HuH-7.5 (cell line): Measurements from ENCODE around the gene PRIM2.
"Not testable (repeated sequence)": the region's sequence is repeated elsewhere in the genome, so short reads cannot be mapped to it uniquely, and the experiment has no call there.

Experiments
- DNase-seq: peaks from one replicate; pipeline ENCODE4 v3.0.0; 2011; ENCODE audit warnings: low spot score

PRIM2 gene

DNA sequence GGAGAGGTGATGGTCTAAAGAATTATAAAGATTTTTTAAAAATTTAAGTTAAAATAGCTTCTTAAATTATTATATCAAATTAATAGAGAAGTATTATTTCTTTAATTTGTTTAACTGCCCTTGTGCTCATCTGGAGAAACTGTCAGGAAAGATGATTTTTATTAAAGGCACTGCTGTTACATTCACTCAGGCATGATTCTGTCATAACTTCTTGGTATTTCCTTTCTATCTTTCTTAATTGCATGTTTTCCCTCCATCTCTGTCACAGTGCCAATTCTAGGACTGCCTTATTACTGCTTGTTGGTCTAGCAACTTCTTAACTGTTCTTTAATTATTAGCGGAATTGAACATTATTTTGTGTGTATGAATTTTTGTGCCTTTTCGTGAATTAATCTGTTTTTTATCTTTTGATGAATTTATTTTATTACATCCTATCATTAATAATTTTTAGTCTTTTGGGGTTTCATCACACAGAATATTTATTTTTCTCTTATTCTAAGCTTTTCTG lies 47.7 kb downstream of the PRIM2 start:
- DNase-seq = not testable (repeated sequence)

DNA sequence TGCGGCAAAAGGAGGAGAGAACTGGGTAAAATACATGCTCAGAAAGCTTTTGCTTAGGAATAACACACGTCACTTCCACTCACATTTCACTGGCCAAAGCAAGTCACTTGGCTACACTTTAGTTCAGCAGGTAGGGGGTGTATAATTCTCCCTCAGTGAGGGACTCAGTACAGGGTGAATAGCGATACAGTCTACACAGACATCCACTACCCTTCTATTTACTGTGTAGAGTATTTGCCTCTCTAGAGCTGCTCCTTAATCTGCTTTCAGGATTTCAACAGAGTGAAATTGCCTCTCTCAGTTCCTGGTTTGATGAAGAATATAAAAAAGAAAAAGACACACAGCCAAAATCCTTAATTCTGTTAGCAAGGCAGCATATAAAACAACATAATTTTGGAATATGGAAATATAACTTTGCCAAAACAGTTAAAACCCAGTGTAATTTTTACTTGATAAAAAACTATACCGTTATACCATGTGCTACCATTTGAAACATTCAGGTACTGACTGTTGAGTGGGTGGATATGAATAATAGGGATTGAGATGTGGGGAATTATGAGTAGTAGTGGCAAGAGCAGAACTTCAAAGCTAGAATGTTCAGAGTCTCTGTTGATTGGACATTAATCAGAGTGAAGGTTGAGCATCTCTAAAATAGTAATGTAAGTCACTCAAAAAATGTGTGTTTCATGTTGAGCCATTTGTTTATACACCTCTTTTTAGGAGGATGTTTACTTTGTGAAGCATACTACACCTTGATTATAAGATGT lies 51.7 kb downstream of the PRIM2 start:
- DNase-seq = not testable (repeated sequence)

- DNase-seq = not testable (repeated sequence)
Observed at GRCh38 chr6:57371779-57372178, 54.3 kb downstream of the PRIM2 start.

DNA sequence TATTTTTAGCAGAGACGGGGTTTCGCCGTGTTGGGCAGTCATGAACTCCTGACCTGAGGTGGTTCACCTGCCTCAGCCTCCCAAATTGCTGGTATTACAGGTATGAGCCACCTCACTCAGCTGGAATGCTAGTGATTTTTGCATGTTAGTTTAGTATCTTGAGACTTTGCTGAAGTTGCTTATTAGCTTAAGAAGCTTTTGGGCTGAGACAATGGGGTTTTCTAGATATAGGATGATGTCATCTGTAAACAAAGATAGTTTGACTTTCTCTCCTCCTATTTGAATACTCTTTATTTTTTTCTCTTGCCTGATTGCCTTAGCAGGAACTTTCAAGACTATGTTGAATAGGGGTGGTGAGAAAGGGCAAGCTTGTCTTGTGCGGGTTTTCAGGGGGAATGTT lies 57.3 kb downstream of the PRIM2 start:
- DNase-seq = not testable (repeated sequence)

DNA sequence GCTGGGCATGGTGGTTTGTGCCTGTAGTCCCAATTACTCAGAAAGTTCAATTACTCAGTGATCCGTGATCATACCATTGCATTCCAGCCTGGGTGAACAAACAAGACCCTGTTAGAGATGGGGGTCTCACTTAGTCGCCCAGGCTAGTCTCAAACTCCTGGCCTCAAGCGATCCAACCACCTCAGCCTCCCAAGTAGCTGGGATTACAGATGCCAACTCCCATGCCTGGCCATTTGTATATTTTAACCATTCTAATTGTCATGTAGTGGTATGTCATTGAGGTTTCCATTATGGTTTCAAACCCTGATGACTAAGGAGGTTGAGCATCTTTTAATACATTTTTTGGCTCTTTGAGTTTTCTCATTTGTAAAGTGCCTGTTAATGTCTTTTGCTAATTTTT lies 58.7 kb downstream of the PRIM2 start:
- not testable (repeated sequence) for DNase-seq

DNA sequence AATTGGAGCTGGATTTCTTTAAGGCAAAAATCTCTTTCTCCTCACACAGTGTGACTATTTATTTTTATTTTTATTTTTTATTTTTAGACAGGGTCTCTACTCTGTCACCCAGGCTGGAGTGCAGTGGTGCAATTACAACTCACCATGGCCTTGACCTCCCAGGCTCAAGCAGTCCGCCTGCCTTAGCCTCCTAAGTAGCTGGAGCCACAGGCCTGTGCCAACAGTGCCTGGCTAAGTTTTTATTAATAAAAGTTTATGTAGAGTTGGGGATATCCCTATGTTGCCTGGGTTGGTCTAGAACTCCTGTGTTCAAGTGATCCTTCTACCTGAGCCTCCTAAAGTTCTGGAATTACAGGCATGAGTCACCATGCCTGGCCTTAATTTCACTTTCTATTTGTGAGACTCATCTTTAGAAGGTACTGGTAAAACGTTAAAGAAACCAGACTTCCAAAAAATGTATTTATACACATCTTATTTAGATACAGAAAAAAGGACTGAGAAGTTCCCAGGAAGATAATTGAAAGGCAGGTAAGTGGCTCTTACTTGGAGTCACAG lies 71.7 kb downstream of the PRIM2 start:
- DNase-seq = not testable (repeated sequence)

- DNase-seq = not testable (repeated sequence)
Observed at GRCh38 chr6:57390818-57391217, 73.4 kb downstream of the PRIM2 start.

DNA sequence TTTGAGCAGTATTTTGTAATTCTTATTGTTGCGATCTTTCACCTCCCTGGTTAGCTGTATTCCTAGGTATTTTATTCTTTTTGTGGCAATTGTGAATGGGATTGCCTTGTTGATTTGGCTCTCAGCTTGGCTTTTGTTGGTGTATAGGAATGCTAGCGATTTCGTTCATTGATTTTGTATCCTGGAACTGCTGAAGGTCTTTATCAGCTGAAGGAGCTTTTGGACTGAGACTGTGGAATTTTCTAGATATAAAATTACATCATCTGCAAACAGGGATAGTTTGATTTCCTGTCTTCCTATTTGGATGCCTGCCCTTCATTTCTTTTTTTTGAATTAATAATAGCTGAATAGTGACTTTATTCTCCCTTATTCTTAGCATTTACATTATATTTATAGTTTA lies 74.6 kb downstream of the PRIM2 start:
- DNase-seq = not testable (repeated sequence)

DNA sequence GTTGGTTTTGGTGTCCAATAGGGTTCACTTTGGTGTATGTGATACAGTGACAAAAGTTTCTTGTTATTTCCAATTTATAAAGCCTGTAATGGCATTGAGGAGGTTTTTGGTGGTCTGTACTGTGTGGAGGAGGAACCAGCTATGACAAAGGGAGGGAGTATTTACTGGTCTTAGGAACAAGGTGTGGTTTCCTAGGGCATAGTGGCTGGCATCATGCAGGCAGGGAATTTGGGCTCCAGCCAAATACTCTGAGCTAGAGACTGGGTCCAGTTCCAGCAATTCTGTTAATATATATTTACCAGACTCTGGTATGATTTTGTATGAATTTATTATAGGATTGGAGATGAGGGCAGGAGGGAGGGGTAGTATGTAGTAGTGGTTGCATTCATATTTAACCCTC lies 101.9 kb downstream of the PRIM2 start:
- not testable (repeated sequence) for DNase-seq

DNA sequence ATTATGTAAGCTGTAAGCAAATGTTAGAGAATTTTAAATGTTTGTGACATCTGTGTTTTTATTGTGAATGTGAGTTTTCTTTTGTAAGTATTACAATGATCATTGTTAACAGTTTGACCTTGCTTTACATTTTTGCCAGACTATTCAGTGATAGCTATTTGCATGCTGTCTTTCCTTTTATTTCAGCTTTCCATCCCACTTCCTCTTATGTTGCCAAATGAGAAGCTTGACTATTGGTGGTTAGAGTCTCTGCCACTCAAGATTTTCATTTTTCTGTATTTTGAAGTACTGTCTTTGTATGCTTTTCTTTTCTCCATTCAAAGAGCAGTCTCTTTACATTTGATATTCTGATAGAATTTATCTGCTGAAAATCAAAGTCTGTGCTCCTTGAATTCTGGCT lies 104.1 kb downstream of the PRIM2 start:
- DNase-seq = no peak

DNA sequence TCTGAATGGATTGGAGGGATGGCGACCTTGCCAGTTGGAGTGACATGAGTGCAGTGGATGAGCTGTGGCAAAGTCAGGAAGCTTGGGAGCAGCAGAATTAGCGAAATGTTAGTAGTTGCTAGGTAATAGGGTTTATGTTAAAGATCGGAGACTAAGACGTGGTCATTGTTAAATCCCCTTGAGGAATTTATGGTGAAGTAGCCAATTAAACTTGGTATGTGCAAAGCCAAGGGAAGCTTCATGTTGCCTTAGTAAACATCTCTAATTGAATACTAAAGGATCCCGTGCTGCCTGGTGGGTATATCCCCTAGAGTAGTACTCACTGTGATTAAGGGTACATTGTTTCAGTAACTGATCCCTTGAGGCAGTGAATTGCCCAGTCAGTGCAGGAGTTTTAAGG lies 106.0 kb downstream of the PRIM2 start:
- DNase-seq = no peak

DNA sequence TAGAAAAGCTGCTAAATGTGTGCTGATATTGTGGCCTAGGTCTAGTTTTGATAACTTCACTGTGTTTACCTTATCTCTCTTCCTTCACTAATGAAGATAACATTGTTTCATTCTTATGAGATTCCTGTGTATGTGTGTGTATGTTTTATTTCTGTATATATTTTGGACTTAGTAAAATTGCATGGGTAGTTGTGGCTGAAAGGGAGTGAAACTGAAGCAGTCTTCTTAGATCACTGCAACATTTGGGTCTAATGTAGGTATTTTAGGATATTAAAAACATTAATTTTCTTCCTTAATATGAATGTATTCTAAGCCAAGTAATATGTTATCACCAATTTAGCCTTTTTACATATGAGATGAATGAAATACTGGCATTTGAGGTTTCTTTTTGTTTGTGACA lies 114.3 kb downstream of the PRIM2 start:
- DNase-seq = not testable (repeated sequence)

DNA sequence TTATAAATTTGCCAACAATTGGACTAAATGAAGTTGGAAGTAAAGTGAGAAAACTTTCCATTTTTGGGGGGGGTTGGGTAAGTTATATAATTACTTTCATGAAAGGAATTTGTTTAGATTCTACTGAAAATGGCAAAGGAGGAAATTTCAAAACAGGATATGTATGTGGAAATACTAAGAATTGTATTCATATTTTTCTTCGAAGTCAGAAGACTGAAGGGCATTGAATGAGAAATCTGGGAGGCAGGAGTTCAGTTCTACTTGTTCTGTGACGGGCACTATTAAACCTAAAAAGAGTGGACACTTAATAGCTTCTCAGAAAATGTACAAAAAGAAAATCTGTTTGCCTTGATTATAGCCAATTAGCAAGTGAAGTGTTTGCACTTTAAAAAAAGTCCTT lies 114.7 kb downstream of the PRIM2 start:
- DNase-seq = no peak

GRCh38 chr6:57432919-57433684 lies 115.7 kb downstream of the PRIM2 start:
- no peak for DNase-seq

GRCh38 chr6:57433790-57434189 lies 116.4 kb downstream of the PRIM2 start:
- DNase-seq = not testable (repeated sequence)

DNA sequence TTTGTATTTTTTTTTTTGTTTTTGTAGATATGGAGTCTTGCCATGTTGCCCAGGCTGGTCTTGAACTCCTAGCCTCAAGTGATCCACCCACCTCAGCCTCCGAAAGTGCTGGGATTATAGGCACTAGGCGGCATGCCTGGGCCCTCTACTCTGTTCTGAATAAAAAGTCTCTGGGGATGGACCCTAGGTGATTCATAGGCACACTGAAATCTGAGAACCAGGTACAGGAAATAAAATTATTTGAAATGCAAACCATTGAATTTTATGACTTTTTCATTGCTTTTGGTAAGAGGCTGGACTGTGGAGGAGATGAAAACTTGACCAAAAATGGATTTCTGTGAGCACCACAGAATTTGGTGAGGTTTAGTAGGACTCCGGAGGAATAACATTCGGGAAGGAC lies 117.5 kb downstream of the PRIM2 start:
- no peak for DNase-seq

GRCh38 chr6:57435475-57436160 lies 118.2 kb downstream of the PRIM2 start:
- DNase-seq = no peak

- not testable (repeated sequence) for DNase-seq
Observed at GRCh38 chr6:57440735-57441134, 123.3 kb downstream of the PRIM2 start.

- DNase-seq = not testable (repeated sequence)
Observed at GRCh38 chr6:57442133-57442532, 124.7 kb downstream of the PRIM2 start.

GRCh38 chr6:57443181-57443580 lies 125.8 kb downstream of the PRIM2 start:
- DNase-seq = not testable (repeated sequence)

DNA sequence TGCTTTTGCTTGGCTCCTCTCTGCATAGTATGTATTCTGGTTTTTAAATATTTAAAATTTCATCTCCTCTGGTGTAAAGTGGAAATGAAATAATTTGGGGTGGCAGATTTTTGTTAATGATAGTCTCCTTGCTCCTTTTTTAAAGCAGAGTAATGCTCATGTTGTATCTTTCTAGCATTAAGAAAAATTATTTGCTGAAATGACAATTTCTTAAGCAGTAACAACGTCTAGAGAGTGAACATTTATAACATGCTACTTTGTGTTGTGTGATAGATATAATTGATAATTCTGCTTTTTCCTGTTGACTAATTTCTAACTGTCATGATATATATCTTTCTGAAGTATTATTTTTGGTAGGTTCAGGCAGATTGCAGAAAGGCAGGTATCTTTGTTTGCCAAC lies 127.4 kb downstream of the PRIM2 start:
- not testable (repeated sequence) for DNase-seq

GRCh38 chr6:57445379-57445778 lies 127.9 kb downstream of the PRIM2 start:
- not testable (repeated sequence) for DNase-seq
